CD4-positive, alpha-beta T cell (primary cell): ENCODE measurements around the gene LGALS4. TPM values are rescaled to one million over a fixed set of nuclear protein-coding genes. Genes with fewer than 3 reads are reported as not detected.

ENCODE experiments used
- ATAC-seq: fragments of 200-7000 bp; cut with Tn5 transposase; one replicate; pipeline ENCODE4 v1.10.0; 2022; ENCODE audit warnings: mild to moderate bottlenecking; ENCODE audit not compliant: poor library complexity
- CTCF ChIA-PET: fragments of 350-600 bp; sonication (Branson Sonifier 250); formaldehyde crosslinking; loops from one replicate; lab custom pipeline; 2021; ENCODE audit warnings: antibody characterized with exemption, inconsistent platforms; lab: Charles Lee
- POLR2A ChIA-PET: fragments of 350-600 bp; sonication (Branson Sonifier 250); formaldehyde crosslinking; loops from one replicate; lab custom pipeline; 2021; ENCODE audit warnings: antibody characterized with exemption, inconsistent platforms; lab: Charles Lee
- DNase-seq, 14 experiments: peaks; one replicate each; pipeline ENCODE4 v3.0.0-alpha.2; 2013 to 2020; ENCODE audit warnings: mixed read lengths in 2 of 14
- H3K27ac ChIP-seq, 2 donors: one replicate each; pipeline versions ENCODE4 v1.5.1 to v1.7.0; 2013; ENCODE audit warnings: low read length in 2 of 2, low read depth in 1 of 2, mild to moderate bottlenecking in 1 of 2
- H3K27me3 ChIP-seq, 2 experiments: 1 replicate in 1 of 2; 2 replicates in 1 of 2; pipeline versions ENCODE4 v1.6.1 to v1.7.0; 2013; ENCODE audit warnings: low read length in 2 of 2, control low read depth in 1 of 2, mild to moderate bottlenecking in 1 of 2, moderate library complexity in 1 of 2; ENCODE audit not compliant: insufficient read depth in 2 of 2, control insufficient read depth in 1 of 2
- H3K36me3 ChIP-seq: one replicate; pipeline ENCODE4 v1.6.1; 2013; ENCODE audit warnings: low read length, control low read depth; ENCODE audit not compliant: insufficient read depth
- H3K4me1 ChIP-seq: one replicate; pipeline ENCODE4 v1.6.1; 2013; ENCODE audit warnings: low read length, control low read depth; ENCODE audit not compliant: insufficient read depth
- H3K4me3 ChIP-seq: one replicate; pipeline ENCODE4 v1.5.1; 2013; ENCODE audit warnings: mild to moderate bottlenecking, low read length, moderate library complexity
- H3K9me3 ChIP-seq, 2 experiments: 1 replicate in 1 of 2; 2 replicates in 1 of 2; pipeline versions ENCODE4 v1.6.1 to v1.7.0; 2013; ENCODE audit warnings: low read length in 2 of 2, mild to moderate bottlenecking in 2 of 2, control low read depth in 1 of 2, moderate library complexity in 1 of 2; ENCODE audit not compliant: control insufficient read depth in 1 of 2, insufficient read depth in 1 of 2
- H3K27ac Mint-ChIP-seq: one replicate; pipeline ENCODE4 v1.8.0; 2020; ENCODE audit warnings: mixed read lengths
- H3K27me3 Mint-ChIP-seq: one replicate; pipeline ENCODE4 v1.8.0; 2021; ENCODE audit warnings: mixed read lengths
- H3K36me3 Mint-ChIP-seq: one replicate; pipeline ENCODE4 v1.8.0; 2021; ENCODE audit warnings: low read depth, mixed read lengths
- H3K4me1 Mint-ChIP-seq: one replicate; pipeline ENCODE4 v1.8.0; 2021; ENCODE audit warnings: low read depth, mixed read lengths
- H3K4me3 Mint-ChIP-seq: one replicate; pipeline ENCODE4 v1.8.0; 2020; ENCODE audit warnings: mild to moderate bottlenecking, mixed read lengths
- H3K9me3 Mint-ChIP-seq: one replicate; pipeline ENCODE4 v1.8.0; 2020; ENCODE audit warnings: mixed read lengths
- intact Hi-C, 2 experiments: fragments of 100-400 bp; cut with DNase I in 1 of 2; cut with micrococcal nuclease in 1 of 2; formaldehyde crosslinking; loops; one replicate each; pipeline versions ENCODE4 v1.15.1 to v1.9.0; 2023 to 2025; cut with DNase I, micrococcal nuclease
- total RNA-seq, 174 experiments: library from RNA in 2 of 174; stranded (reverse) in 2 of 174; gene quantifications; one replicate each; pipeline ENCODE4 v1.2.3 and lab custom pipeline; 2021 to 2026
- TF ChIP-seq, protein P1 (sequence below): fragments of 200-600 bp; IDR thresholded peaks from one replicate; pipeline ENCODE4 v1.8.0; 2022; ENCODE audit warnings: antibody characterized with exemption, mild to moderate bottlenecking

LGALS4 gene
- total RNA-seq, 2 experiments from 2014 or later: 2.3 to 3.1 TPM

DNA sequence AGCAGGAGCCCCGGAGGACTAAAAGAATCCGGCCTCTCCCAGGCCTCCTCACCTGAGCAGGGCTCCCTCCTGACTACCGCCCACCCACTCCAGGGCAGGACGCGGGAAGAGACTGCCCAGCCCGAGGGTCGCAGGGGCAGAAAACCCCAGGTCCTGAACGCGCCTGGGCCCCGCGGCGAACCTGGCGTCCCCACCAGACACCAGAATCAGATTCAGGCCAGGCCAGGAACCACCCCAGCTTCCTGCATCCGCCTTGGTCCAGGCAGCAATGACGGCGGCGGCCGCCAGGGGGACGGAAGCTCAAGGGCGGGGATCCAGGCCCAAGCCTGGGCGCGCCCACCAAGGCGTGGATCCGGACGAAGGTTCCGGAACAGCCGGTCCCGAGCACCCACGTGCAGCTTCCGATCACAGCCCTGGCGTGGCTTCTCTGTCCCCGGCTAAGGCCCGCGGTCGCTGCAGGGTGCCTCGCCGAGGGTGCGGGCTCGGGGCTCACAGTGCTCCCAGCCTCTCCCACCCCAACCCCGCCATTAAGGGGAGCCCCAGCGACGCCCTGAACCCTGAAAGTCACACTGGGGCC lies 43.0 kb downstream of the LGALS4 start:
- ChIA-PET CTCF (interaction anchor here (0.6 to 2.0 kb wide), 24 partner anchors 10 to 367 kb away, joined by 3 to 17 read pairs (median 4); partner anchors contain the start of genes ECH1, FAM98C, MRPS12 and NFKBIB), POLR2A (interaction anchor here (0.6 to 1.7 kb wide), 19 partner anchors 9 to 366 kb away, joined by 3 to 20 read pairs (median 6); partner anchors contain the start of genes ECH1, EIF3K, FAM98C and HNRNPL)
- TF ChIP-seq, protein P1, sequence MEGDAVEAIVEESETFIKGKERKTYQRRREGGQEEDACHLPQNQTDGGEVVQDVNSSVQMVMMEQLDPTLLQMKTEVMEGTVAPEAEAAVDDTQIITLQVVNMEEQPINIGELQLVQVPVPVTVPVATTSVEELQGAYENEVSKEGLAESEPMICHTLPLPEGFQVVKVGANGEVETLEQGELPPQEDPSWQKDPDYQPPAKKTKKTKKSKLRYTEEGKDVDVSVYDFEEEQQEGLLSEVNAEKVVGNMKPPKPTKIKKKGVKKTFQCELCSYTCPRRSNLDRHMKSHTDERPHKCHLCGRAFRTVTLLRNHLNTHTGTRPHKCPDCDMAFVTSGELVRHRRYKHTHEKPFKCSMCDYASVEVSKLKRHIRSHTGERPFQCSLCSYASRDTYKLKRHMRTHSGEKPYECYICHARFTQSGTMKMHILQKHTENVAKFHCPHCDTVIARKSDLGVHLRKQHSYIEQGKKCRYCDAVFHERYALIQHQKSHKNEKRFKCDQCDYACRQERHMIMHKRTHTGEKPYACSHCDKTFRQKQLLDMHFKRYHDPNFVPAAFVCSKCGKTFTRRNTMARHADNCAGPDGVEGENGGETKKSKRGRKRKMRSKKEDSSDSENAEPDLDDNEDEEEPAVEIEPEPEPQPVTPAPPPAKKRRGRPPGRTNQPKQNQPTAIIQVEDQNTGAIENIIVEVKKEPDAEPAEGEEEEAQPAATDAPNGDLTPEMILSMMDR: peak; percentile 94
- intact Hi-C loops: loop anchor here (2.0 to 5.0 kb wide), 3 partner anchors 17 to 118 kb away; no protein-coding TSS in a partner anchor
- peak; percentile 88 for ATAC-seq
- Mint-ChIP-seq H3K27me3 (no peaks in the 10 kb centered on the region), H3K9me3 (no peaks in the 10 kb centered on the region), H3K4me1 (peaks cover 7% of the 10 kb centered on the region), H3K36me3 (no peaks in the 10 kb centered on the region), H3K4me3 (peak overlapping the region; percentile 47), H3K27ac (peak overlapping the region; percentile 65)
- H3K9me3 ChIP-seq: no peaks in the 10 kb centered on the region
- H3K4me3 ChIP-seq: peak overlapping the region; percentile 48
- peaks cover 14% of the 10 kb centered on the region for H3K4me1 ChIP-seq
- peak overlapping the region in 1 of 2 donors; percentile 57 for H3K27ac ChIP-seq
- no peaks in the 10 kb centered on the region for H3K36me3 ChIP-seq
- DNase-seq: peak; percentile 83 to 94 (median 92)
- H3K27me3 ChIP-seq: no peaks in the 10 kb centered on the region

DNA sequence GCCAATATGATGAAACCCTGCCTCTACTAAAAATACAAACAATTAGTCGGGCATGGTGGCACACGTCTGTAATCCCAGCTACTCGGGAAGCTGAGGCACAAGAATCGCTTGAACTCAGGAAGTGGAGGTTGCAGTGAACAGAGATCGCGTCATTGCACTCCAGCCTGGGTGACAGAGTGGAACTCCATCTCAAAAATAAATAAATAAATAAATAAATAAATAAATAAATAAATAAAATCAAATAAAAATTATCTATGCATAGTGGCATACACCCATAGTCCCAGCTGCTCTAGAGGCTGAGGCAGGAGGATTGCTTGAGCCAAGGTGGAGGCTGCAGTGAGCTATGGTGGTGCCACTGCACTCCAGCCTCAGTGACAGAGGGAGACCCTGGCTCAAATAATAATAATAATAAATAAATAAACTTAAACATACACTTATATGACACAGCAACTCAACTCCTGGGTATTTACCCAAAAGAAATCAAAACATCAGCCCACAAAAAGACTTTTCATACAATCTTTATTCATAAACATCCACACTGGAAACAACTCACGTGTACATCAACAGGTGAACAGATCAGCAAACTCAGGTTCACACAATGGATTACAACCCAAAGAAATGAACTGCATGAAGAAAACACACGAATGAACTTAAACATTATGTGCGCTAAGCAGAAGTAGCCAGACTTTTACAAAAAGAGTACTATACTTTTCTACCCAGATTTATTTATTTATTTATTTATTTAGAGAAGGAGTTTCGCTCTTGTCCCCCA lies 46.3 kb downstream of the LGALS4 start:
- ATAC-seq (no peak), DNase-seq (no peak)
- H3K4me3 ChIP-seq: no peak overlapping the region
- CTCF ChIA-PET: no interaction called here
- POLR2A ChIA-PET: no interaction called here
- H3K9me3 Mint-ChIP-seq: no peaks in the 10 kb centered on the region
- H3K36me3 Mint-ChIP-seq: no peaks in the 10 kb centered on the region
- no peaks in the 10 kb centered on the region for H3K36me3 ChIP-seq
- no peak overlapping the region for H3K27ac Mint-ChIP-seq
- H3K4me1 Mint-ChIP-seq: peaks cover 7% of the 10 kb centered on the region
- H3K4me1 ChIP-seq: peaks cover 14% of the 10 kb centered on the region
- H3K9me3 ChIP-seq: no peaks in the 10 kb centered on the region
- no peaks in the 10 kb centered on the region for H3K27me3 ChIP-seq
- TF ChIP-seq, protein P1: no peak
- H3K4me3 Mint-ChIP-seq: no peak overlapping the region
- H3K27ac ChIP-seq: no peak overlapping the region
- intact Hi-C loops: loop anchor here (5.0 kb wide), 2 partner anchors 106 to 121 kb away; no protein-coding TSS in a partner anchor
- no peaks in the 10 kb centered on the region for H3K27me3 Mint-ChIP-seq

DNA sequence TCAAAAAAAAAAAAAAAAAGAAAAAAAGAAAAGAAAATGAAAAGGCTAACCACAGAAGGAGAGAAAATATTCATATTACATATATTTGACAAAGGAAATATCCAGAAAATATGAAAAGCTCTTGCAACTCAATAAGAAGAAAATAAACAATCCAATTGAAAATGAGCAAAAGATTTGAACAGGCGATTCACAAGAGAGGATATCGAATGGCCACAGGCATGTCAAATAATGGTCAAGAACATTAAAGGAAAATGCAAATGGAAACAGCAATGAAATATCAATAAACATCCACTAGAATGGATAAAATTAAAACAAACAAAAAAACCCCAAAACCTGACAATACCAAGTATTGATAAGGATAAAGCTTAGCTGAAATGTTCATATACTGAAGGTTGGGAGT lies 47.5 kb downstream of the LGALS4 start:
- ATAC-seq (no peak), DNase-seq (no peak)
- POLR2A ChIA-PET: no interaction called here
- Mint-ChIP-seq H3K27me3 (no peaks in the 10 kb centered on the region), H3K27ac (no peak overlapping the region), H3K36me3 (no peaks in the 10 kb centered on the region), H3K9me3 (no peaks in the 10 kb centered on the region), H3K4me1 (peaks cover 7% of the 10 kb centered on the region), H3K4me3 (no peak overlapping the region)
- no peak overlapping the region for H3K4me3 ChIP-seq
- no peaks in the 10 kb centered on the region for H3K9me3 ChIP-seq
- CTCF ChIA-PET: no interaction called here
- intact Hi-C loops: loop anchor here (5.0 kb wide), 2 partner anchors 107 to 122 kb away; no protein-coding TSS in a partner anchor
- no peak overlapping the region for H3K27ac ChIP-seq
- no peaks in the 10 kb centered on the region for H3K27me3 ChIP-seq
- H3K36me3 ChIP-seq: no peaks in the 10 kb centered on the region
- TF ChIP-seq, protein P1: no peak
- H3K4me1 ChIP-seq: peaks cover 20% of the 10 kb centered on the region
